GM12878 (cell line): ENCODE results near the gene REEP6. TPM values are rescaled to one million over a fixed set of nuclear protein-coding genes. Genes with fewer than 3 reads are reported as not detected.

Experiments
- ATAC-seq: fragments of 200-7000 bp; cut with Tn5 transposase; 3 replicates; pipeline ENCODE4 v1.9.1; 2020; ENCODE audit warnings: mild to moderate bottlenecking, moderate library complexity
- BruUV-seq: library from RNA; stranded (reverse); fragments of 400-500 nt; replicated peaks from 2 replicates; lab custom pipeline; 2021; lab: Mats Ljungman, UMichigan
- CTCF ChIA-PET: fragments of 300-600 bp; sonication (Branson Sonifier 250); formaldehyde crosslinking; extraction: SDS; loops from one replicate; lab custom pipeline; 2021; ENCODE audit warnings: inconsistent platforms; lab: Yijun Ruan, JAX
- POLR2A ChIA-PET: fragments of 350-600 bp; formaldehyde crosslinking; extraction: SDS; loops from one replicate; lab custom pipeline; 2021; ENCODE audit warnings: inconsistent platforms; lab: Charles Lee
- RAD21 ChIA-PET: fragments of 300-600 bp; sonication (Branson Sonifier 250); formaldehyde crosslinking; loops from one replicate; lab custom pipeline; 2023; ENCODE audit warnings: antibody characterized with exemption; ENCODE audit not compliant: unreplicated experiment; lab: Charles Lee
- SMC1A ChIA-PET: fragments of 300-600 bp; sonication (Branson Sonifier 250); formaldehyde crosslinking; loops from one replicate; lab custom pipeline; 2023; ENCODE audit not compliant: unreplicated experiment, uncharacterized antibody; lab: Charles Lee
- DNase-seq: peaks from one replicate; pipeline ENCODE4 v3.0.0-alpha.2; 2011; ENCODE audit warnings: low read depth, low spot score
- FAIRE-seq: peaks from 3 replicates; lab custom pipeline; 2011; peaks lifted over from hg19 to GRCh38; lab: Jason Lieb, UNC
- H2AFZ ChIP-seq: 2 replicates; pipeline ENCODE4 v1.6.0; 2011; ENCODE audit warnings: low read depth, low read length, control low read depth; ENCODE audit not compliant: control insufficient read depth
- H3K27ac ChIP-seq: 2 replicates; pipeline ENCODE4 v1.5.1; 2011; ENCODE audit warnings: control low read depth; ENCODE audit not compliant: control insufficient read depth, insufficient read depth
- H3K27me3 ChIP-seq, 2 experiments: replicated peaks in 1 of 2; 2 replicates each; pipeline versions ENCODE4 v1.6.0 to v1.6.1; 2011; ENCODE audit warnings: low read length in 1 of 2; ENCODE audit not compliant: control insufficient read depth in 2 of 2, insufficient read depth in 2 of 2
- H3K36me3 ChIP-seq, 2 experiments: 2 replicates each; pipeline ENCODE4 v1.5.1; 2011; ENCODE audit warnings: low read length in 1 of 2; ENCODE audit not compliant: control insufficient read depth in 2 of 2, insufficient read depth in 2 of 2
- H3K4me1 ChIP-seq: 2 replicates; pipeline ENCODE4 v1.6.1; 2011; ENCODE audit warnings: mild to moderate bottlenecking, low read length, moderate library complexity, mixed read lengths; ENCODE audit not compliant: control insufficient read depth, insufficient read depth
- H3K4me2 ChIP-seq: 2 replicates; pipeline ENCODE4 v1.6.0; 2011; ENCODE audit warnings: control low read depth; ENCODE audit not compliant: control insufficient read depth, insufficient read depth
- H3K4me3 ChIP-seq: fragments of 200-600 bp; sonication (generic); 2 replicates; pipeline ENCODE4 v1.5.1; 2016
- H3K79me2 ChIP-seq: 2 replicates; pipeline ENCODE4 v1.6.0; 2011; ENCODE audit warnings: low read length; ENCODE audit not compliant: control insufficient read depth, insufficient read depth
- H3K9ac ChIP-seq: 2 replicates; pipeline ENCODE4 v1.8.0; 2011; ENCODE audit warnings: low read length, control low read depth, mixed read lengths; ENCODE audit not compliant: control insufficient read depth, insufficient read depth
- H3K9me3 ChIP-seq: replicated peaks from 3 replicates; pipeline ENCODE4 v1.5.1; 2011; ENCODE audit warnings: mild to moderate bottlenecking, low read length; ENCODE audit not compliant: control insufficient read depth, insufficient read depth
- H4K20me1 ChIP-seq: 2 replicates; pipeline ENCODE4 v1.6.0; 2011; ENCODE audit not compliant: control insufficient read depth, insufficient read depth
- BRCA1 ChIP-seq: IDR thresholded peaks from 2 replicates; pipeline ENCODE4 v1.6.1; 2011; ENCODE audit warnings: low read depth, low read length, improper control_type of control experiment
- CHD2 ChIP-seq: IDR thresholded peaks from 2 replicates; pipeline ENCODE4 v1.6.1; 2011; ENCODE audit warnings: low read depth, low read length, improper control_type of control experiment, borderline replicate concordance
- CREM ChIP-seq: IDR thresholded peaks from 2 replicates; pipeline ENCODE4 v1.6.1; 2014; ENCODE audit warnings: antibody characterized with exemption, low read depth
- HDAC2 ChIP-seq: fragments of 200-600 bp; sonication (generic); IDR thresholded peaks from 2 replicates; pipeline ENCODE4 v1.6.1; 2017
- LARP7 ChIP-seq: fragments of 450-650 bp; IDR thresholded peaks from 2 replicates; pipeline ENCODE4 v1.6.1; 2017; ENCODE audit warnings: mild to moderate bottlenecking
- MXI1 ChIP-seq: fragments of 150-350 bp; IDR thresholded peaks from 2 replicates; pipeline ENCODE4 v1.6.1; 2011; ENCODE audit warnings: low read depth, mild to moderate bottlenecking, inconsistent platforms, low read length, improper control_type of control experiment
- NFXL1 ChIP-seq: fragments of 450-650 bp; IDR thresholded peaks from 2 replicates; pipeline ENCODE4 v1.6.1; 2017; ENCODE audit warnings: antibody characterized with exemption, mild to moderate bottlenecking, borderline replicate concordance
- SRF ChIP-seq, 2 experiments: IDR thresholded peaks; 2 replicates each; pipeline ENCODE4 v1.6.1; 2011; ENCODE audit warnings: low read depth in 2 of 2, low read length in 2 of 2, mild to moderate bottlenecking in 1 of 2, moderate library complexity in 1 of 2
- STAT3 ChIP-seq: IDR thresholded peaks from 2 replicates; pipeline ENCODE4 v1.6.1; 2011; ENCODE audit warnings: low read depth, low read length, improper control_type of control experiment
- SUZ12 ChIP-seq: fragments of 200-600 bp; sonication (generic); IDR thresholded peaks from one replicate; pipeline ENCODE4 v1.6.1; 2018; ENCODE audit warnings: antibody characterized with exemption, mild to moderate bottlenecking; ENCODE audit not compliant: unreplicated experiment
- TCF3 ChIP-seq: IDR thresholded peaks from 2 replicates; pipeline ENCODE4 v1.6.1; 2012; ENCODE audit warnings: low read depth, mild to moderate bottlenecking, low read length, borderline replicate concordance; ENCODE audit not compliant: insufficient read depth
- ZBED1 ChIP-seq: IDR thresholded peaks from 2 replicates; pipeline ENCODE4 v1.6.1; 2016; ENCODE audit warnings: borderline replicate concordance
- ZNF207 ChIP-seq: fragments of 450-650 bp; IDR thresholded peaks from 2 replicates; pipeline ENCODE4 v1.6.1; 2014; ENCODE audit warnings: antibody characterized with exemption, mild to moderate bottlenecking, borderline replicate concordance
- ZZZ3 ChIP-seq: IDR thresholded peaks from 2 replicates; pipeline ENCODE4 v1.6.1; 2011; ENCODE audit warnings: low read depth; ENCODE audit not compliant: control insufficient read depth, insufficient read length
- WGBS: methylation state at CpG from one replicate; pipeline ENCODE4 v1.1.6; 2016; ENCODE audit warnings: low lambda C conversion rate; ENCODE audit not compliant: insufficient replicate concordance, insufficient coverage; ENCODE audit errors: missing lambda C conversion rate; 5-methylcytosine and 5-hydroxymethylcytosine counted together
- in situ Hi-C: fragments of 300-500 bp; cut with MboI; formaldehyde crosslinking; loops from 9 replicates; pipeline ENCODE4 v1.14.3; 2018; ENCODE audit warnings: mixed read lengths
- intact Hi-C: fragments of 100-400 bp; cut with micrococcal nuclease; formaldehyde crosslinking; loops from one replicate; pipeline ENCODE4 v1.14.2; 2022; ENCODE audit not compliant: unreplicated experiment
- polyA plus RNA-seq, 11 experiments: library from polyadenylated mRNA; depleted of rRNA in 4 of 11; unstranded in 6 of 11; stranded (reverse) in 5 of 11; fragments of >200 nt; fragmentation: Nextera tagmentation in 4 of 11; fragmentation: Illumina TruSeq in 1 of 11; extraction: Ambion mirVana in 4 of 11; extraction: Trizol in 1 of 11; gene quantifications; 1 replicate in 1 of 11; 2 replicates in 10 of 11; pipeline versions ENCODE4 v1.2.1 to v1.2.3, GENCODE V29; 2011 to 2016; ENCODE audit warnings: inconsistent platforms in 2 of 11, missing spikeins in 2 of 11, low read depth in 1 of 11
- total RNA-seq, 4 experiments: library from RNA; depleted of rRNA in 3 of 4; stranded (reverse); fragments of >200 nt in 3 of 4; fragmentation: Illumina TruSeq in 1 of 4; extraction: Trizol in 1 of 4; gene quantifications; 2 replicates each; pipeline versions ENCODE4 v1.2.1 to v1.2.3, GENCODE V29; 2013 to 2021
- TF ChIP-seq, protein P1 (sequence below): IDR thresholded peaks from 2 replicates; pipeline ENCODE4 v1.6.1; 2012; ENCODE audit warnings: low read length, inconsistent platforms
- TF ChIP-seq, protein P2 (sequence below): fragments of 450-650 bp; IDR thresholded peaks from 2 replicates; pipeline ENCODE4 v1.6.1; 2017; ENCODE audit warnings: mild to moderate bottlenecking, low read depth, inconsistent platforms; ENCODE audit not compliant: poor library complexity, severe bottlenecking
- TF ChIP-seq, protein P3 (sequence below): fragments of 450-650 bp; IDR thresholded peaks from 2 replicates; pipeline ENCODE4 v1.6.1; 2017; ENCODE audit warnings: mild to moderate bottlenecking, moderate library complexity

REEP6 gene
- total and polyA plus RNA-seq, 10 of the 15 experiments (the other 5 are each of a cell fraction or from before 2014, with no cell fraction given): 0.06 to 1.1 (median 0.39) TPM; not detected in 2

DNA sequence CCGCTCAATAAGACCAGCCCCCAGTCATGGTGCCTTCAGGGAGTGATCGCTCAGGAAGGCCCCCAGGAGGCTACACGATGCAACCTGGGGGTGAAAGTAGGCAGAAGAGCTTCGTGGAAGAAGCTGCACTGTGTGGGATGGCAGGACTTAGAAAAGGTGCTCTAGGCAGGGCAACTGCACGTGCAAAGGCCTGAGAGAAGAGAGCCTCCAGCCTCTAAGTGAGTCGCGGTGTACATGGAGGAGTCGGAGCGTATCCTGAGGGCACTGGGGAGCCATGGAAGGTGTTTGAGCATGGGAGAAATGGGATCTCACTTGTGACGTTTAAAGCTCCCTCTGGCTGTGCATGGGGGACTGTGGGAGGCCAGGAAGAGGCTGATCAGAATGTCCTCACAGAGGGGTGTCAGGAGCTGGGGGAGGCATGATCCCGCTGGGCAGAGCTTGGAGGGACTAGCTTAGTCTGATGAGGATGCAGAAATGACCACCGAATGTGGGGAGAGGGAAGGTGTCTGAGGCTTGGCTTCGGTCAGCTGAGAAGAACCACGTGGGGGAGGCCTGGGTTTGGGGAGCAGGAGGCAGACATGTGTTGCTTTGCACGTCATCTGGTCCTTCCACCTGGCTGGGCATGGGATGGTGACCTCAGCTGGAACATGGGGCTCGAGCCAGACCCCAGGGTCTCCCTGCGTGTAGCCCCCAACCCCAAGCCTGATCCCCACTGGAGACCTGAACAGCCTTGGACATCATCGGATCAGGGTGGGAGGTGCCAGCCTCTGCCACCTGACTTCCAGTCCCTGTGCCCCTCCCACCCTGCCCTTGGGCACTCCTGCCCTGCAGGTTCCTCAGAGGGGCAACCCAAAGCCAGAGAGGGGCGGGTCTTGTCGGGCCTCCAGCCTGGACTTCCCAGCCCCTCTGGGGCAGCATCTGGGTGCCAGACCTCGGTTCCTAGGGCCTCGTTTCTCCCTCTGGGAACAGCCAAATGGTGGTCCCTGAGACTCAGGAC is 39.9 kb upstream of the REEP6 start:
- ChIA-PET RAD21 (no interaction called here), CTCF (no interaction called here), POLR2A (no interaction called here), SMC1A (no interaction called here)
- intact Hi-C loops (no loop called here), in situ Hi-C loops (no loop called here)
- ATAC-seq: no peak
- Histone ChIP-seq H4K20me1 (no peaks in the 10 kb centered on the region), H3K9ac (no peak overlapping the region), H3K9me3 (no peaks in the 10 kb centered on the region; the same call in 2 of the 3 replicates), H3K79me2 (no peaks in the 10 kb centered on the region), H3K27me3 (peaks cover 10 to 14% of the 10 kb centered on the region in 2 experiments), H3K4me1 (peaks cover 3% of the 10 kb centered on the region), H3K36me3 (no peaks in the 10 kb centered on the region), H3K4me3 (no peak overlapping the region), H3K27ac (no peak overlapping the region), H3K4me2 (no peak overlapping the region), H2AFZ (no peak overlapping the region)
- no TSS peak for BruUV-seq
- no peak for FAIRE-seq
- DNase-seq: no peak
- 28% methylated on average over 22 of the region's 22 CpGs for WGBS
- TF ChIP-seq ZBED1 (no peak), SUZ12 (no peak), LARP7 (no peak), STAT3 (no peak), ZNF207 (no peak), SRF (IDR thresholded peaks at IDR 0.05; ENCODE audit: low read depth in 2 of 2, low read length in 2 of 2) (no peak), MXI1 (no peak), HDAC2 (no peak), ZZZ3 (no peak), TCF3 (no peak), NFXL1 (no peak), BRCA1 (no peak), CREM (no peak), CHD2 (no peak)
- TF ChIP-seq, protein P1, sequence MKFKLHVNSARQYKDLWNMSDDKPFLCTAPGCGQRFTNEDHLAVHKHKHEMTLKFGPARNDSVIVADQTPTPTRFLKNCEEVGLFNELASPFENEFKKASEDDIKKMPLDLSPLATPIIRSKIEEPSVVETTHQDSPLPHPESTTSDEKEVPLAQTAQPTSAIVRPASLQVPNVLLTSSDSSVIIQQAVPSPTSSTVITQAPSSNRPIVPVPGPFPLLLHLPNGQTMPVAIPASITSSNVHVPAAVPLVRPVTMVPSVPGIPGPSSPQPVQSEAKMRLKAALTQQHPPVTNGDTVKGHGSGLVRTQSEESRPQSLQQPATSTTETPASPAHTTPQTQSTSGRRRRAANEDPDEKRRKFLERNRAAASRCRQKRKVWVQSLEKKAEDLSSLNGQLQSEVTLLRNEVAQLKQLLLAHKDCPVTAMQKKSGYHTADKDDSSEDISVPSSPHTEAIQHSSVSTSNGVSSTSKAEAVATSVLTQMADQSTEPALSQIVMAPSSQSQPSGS: no peak
- TF ChIP-seq, protein P2, sequence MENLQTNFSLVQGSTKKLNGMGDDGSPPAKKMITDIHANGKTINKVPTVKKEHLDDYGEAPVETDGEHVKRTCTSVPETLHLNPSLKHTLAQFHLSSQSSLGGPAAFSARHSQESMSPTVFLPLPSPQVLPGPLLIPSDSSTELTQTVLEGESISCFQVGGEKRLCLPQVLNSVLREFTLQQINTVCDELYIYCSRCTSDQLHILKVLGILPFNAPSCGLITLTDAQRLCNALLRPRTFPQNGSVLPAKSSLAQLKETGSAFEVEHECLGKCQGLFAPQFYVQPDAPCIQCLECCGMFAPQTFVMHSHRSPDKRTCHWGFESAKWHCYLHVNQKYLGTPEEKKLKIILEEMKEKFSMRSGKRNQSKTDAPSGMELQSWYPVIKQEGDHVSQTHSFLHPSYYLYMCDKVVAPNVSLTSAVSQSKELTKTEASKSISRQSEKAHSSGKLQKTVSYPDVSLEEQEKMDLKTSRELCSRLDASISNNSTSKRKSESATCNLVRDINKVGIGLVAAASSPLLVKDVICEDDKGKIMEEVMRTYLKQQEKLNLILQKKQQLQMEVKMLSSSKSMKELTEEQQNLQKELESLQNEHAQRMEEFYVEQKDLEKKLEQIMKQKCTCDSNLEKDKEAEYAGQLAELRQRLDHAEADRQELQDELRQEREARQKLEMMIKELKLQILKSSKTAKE: no peak
- TF ChIP-seq, protein P3, sequence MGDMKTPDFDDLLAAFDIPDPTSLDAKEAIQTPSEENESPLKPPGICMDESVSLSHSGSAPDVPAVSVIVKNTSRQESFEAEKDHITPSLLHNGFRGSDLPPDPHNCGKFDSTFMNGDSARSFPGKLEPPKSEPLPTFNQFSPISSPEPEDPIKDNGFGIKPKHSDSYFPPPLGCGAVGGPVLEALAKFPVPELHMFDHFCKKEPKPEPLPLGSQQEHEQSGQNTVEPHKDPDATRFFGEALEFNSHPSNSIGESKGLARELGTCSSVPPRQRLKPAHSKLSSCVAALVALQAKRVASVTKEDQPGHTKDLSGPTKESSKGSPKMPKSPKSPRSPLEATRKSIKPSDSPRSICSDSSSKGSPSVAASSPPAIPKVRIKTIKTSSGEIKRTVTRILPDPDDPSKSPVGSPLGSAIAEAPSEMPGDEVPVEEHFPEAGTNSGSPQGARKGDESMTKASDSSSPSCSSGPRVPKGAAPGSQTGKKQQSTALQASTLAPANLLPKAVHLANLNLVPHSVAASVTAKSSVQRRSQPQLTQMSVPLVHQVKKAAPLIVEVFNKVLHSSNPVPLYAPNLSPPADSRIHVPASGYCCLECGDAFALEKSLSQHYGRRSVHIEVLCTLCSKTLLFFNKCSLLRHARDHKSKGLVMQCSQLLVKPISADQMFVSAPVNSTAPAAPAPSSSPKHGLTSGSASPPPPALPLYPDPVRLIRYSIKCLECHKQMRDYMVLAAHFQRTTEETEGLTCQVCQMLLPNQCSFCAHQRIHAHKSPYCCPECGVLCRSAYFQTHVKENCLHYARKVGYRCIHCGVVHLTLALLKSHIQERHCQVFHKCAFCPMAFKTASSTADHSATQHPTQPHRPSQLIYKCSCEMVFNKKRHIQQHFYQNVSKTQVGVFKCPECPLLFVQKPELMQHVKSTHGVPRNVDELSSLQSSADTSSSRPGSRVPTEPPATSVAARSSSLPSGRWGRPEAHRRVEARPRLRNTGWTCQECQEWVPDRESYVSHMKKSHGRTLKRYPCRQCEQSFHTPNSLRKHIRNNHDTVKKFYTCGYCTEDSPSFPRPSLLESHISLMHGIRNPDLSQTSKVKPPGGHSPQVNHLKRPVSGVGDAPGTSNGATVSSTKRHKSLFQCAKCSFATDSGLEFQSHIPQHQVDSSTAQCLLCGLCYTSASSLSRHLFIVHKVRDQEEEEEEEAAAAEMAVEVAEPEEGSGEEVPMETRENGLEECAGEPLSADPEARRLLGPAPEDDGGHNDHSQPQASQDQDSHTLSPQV: no peak
